Erythroblast (primary cell): ENCODE measurements around the gene CA5A.
"Not testable (repeated sequence)": the region's sequence is repeated elsewhere in the genome, so short reads cannot be mapped to it uniquely, and the experiment has no call there.

ENCODE experiments used
- GATA1 ChIP-seq: IDR thresholded peaks from 2 replicates; pipeline ENCODE4 v1.6.1; 2011; ENCODE audit warnings: low read depth, mild to moderate bottlenecking, control low read depth, low read length, moderate library complexity
- POLR2A ChIP-seq: IDR thresholded peaks from 2 replicates; pipeline ENCODE4 v1.6.1; 2011; ENCODE audit warnings: mild to moderate bottlenecking, low read length

DNA sequence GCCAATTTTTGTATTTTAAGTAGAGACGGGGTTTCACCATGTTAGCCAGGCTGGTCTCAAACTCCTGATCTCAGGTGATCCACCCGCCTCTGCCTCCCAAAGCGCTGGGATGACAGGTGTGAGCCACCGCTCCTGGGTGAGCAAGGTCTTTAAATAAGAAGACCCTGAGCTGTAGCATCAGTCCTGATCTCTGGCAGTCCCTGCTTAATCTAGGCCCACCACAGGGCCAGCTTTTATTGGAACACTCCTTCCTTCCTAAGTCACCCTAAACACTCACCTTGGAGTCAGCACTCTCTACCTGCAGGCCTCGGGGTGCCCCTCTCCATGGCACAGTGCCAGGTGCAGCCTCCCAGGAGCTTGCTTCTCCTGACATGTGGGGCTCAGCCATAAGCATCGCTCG lies 30.8 kb downstream of the CA5A start:
- not testable (repeated sequence) for TF ChIP-seq POLR2A, GATA1
